Stimulated activated CD8-positive, alpha-beta memory T cell treated with anti-CD3 and anti-CD28 coated beads, Interleukin-12 subunit alpha, Interleukin-12 subunit beta, amount 100 ng/mL, for 1 hour (primary cell): ENCODE results near the gene NUDT5.

Experiments used
- DNase-seq: peaks from one replicate; pipeline ENCODE4 v3.0.0-alpha.2; 2020; ENCODE audit warnings: low read depth

NUDT5 gene

DNA sequence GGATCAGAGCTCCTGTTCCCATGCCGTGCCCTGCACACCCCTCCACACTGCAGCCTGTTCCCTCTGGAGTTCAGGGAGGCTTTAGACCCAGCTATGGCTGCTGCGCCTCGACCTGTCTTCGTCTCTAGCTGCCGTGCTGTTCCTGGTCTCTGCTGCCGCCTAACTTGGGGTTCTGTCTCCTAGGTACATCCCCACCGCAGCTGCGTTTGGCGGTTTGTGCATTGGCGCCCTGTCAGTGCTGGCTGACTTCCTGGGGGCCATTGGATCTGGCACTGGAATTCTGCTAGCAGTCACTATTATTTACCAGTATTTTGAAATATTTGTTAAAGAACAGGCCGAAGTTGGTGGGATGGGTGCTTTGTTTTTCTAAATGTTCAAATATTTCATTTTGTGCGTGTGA lies 31.6 kb downstream of the NUDT5 start:
- no peak for DNase-seq

DNA sequence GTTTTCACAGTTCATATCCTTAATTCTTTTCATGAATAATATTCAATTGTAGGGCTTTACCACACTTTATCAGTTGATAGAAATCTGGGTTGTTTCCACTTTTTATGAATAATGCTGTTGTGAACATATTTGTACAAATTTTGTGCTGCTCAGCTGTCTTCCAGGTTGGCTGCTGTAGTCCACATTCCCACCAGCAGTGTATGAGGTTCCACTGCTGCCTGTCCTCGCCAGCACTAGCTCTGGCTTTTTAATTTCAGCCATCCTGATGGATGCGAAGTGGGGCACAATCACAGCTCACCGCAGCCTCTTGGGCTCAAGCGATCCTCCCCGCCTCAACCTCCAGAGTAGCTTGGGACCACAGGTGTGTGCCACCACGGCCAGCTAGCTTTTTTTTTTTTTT lies 32.8 kb downstream of the NUDT5 start:
- DNase-seq, result no peak

DNA sequence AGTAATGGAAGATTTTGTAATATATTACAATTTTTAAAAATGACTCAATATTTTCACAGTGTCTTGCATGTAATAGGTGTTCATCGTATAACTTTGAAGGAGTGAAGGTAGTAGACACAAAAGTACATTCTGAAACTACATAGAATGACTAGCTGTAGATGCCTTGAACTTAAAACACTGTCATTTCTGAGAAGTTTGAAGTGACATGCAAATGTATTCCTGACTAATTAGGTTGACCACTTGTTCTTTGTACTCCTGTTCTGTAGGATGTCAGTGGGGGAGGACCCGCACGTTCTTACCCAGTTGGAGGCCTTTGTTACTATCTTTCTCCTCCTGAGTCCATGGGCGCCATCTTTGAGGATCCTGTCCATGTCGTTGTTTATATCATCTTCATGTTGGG lies 35.0 kb downstream of the NUDT5 start:
- no peak for DNase-seq

GRCh38 chr10:12158111-12158510 lies 37.6 kb downstream of the NUDT5 start:
- no peak for DNase-seq

GRCh38 chr10:12156367-12157123 lies 39.1 kb downstream of the NUDT5 start:
- no peak for DNase-seq

- no peak for DNase-seq
Observed at GRCh38 chr10:12154516-12154915, 41.2 kb downstream of the NUDT5 start.

GRCh38 chr10:12150163-12150562 lies 45.5 kb downstream of the NUDT5 start:
- no peak for DNase-seq

GRCh38 chr10:12144538-12144937 lies 51.2 kb downstream of the NUDT5 start:
- no peak for DNase-seq

GRCh38 chr10:12140038-12140437 lies 55.7 kb downstream of the NUDT5 start:
- no peak for DNase-seq

GRCh38 chr10:12135631-12136030 lies 60.1 kb downstream of the NUDT5 start:
- no peak for DNase-seq

DNA sequence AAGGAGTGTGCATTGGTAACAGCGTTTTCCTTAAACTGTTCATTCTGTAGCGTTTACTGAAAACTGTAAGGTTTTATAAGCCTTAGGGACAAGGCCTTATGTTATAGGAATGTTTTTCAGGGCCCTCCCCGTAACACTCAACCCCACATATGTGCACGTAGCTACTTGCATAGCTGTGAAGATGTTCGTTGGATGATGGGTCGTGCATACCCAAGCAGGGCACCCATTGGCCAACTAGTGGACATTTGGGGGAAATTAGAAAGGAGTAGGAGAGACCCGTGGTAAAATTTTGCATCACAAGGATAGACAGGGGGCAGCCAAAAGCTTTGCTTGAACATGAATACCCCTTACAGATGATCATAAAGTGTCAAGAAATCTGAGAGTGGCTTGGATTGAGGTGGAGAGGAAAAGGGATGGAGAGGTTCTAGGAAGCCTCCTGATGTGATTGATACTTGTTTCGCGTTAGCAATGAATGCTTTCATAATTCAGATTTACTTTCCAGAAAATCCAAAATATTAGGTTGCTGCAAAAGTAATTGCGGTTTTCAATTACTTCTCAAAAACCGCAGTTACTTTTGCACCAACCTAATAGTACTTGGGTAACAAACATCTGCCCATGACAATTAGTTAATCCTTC lies 65.3 kb downstream of the NUDT5 start:
- no peak for DNase-seq

DNA sequence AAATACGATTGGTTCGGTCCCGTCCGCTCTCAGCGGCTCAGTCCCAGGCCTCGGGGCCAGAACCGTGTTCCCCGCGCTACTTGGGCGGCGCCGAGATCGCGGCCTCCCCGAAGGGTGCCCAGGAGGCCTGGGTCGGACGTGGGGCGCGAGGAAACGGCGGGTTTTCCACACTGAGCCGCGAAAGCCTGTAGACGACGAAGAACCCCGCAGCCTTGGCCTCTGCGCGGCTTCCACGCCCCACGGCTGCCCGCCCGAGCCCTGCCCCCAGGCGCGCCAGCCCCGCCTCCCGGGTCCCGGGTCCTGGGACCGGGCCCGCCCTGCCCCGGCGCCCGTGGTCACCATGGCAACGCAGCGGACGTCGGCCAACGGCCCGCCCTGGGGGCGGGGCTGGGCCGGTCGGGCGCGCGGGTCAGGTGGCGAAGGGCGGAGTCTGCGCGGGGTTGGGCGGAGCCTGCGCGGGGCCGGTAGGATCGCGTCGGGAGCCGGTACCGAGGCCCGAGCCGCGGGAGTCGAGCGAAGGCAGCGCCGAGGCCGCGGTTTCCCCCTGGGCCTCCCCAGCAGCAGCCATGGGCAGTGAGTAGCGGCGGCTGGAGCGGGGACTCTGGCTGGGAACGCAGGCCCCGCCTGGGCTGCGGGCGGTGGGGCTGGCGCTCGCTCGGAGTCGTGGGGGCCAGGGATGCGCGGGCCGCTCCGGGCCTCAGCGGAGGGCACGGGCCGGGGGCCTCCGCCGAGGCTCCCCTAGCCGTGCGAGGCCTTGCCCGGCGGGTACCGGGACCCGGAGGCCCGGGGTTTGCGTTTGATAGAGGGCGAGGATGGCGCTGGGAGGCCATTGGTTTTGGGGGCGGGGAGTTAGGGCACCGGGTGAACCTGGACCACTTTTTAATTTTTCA lies 66.2 kb downstream of the NUDT5 start, which contains the start of gene SEC61A2:
Gene SEC61A2 (plus strand): TSS at position 456 of the 890 bp plus-strand sequence. CDS start 111 bp downstream, at position 567.
- peak; percentile 95 for DNase-seq

- DNase-seq, result no peak
Observed at GRCh38 chr10:12121673-12122072, 74.0 kb downstream of the NUDT5 start.
